T47D (cell line): ENCODE results near the gene RPP40.

Source experiments
- DNase-seq, 2 experiments: peaks; one replicate each; pipeline versions ENCODE4 v3.0.0 to v3.0.0-alpha.2; 2011 to 2012; ENCODE audit warnings: low read depth in 1 of 2, low spot score in 1 of 2
- JUND ChIP-seq: IDR thresholded peaks from 2 replicates; pipeline ENCODE4 v1.6.1; 2012; ENCODE audit warnings: low read depth
- in situ Hi-C: cut with HindIII; loops from 2 replicates; pipeline ENCODE4 v1.10.0; 2016; ENCODE audit warnings: low sequenced_read_pairs, low pct_unique_long_range_greater_than_20kb

Gene RPP40

DNA sequence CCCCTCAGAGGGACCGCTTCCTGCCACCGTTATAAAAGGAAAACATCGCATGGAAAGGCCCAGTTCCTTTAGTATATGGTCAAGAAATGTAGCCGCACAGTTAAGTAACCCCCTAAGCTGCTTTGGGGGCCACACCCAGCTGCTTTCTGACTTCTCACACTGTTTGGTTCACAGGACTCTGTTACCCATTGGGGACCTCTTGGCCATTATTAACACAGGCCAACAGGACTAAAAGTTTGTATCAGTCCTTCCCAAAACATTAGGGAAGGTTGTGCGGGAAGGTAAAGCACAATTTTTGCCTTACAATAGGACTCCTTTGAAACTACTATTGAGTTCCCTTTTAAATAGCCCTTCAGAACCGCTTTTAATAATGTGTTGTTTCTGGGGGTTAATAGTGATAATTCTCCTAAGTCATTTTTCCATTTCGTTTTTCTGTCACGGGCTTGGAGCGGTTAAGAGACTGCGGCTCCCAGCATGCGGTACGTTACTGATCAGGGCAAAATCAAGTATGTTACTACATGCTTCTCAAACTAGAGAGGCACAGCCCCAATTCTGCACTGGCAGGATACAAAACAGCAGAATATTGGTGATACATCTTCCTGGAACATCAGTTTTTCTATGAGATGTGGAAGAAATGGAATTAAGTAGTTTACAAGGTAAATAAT is 668 bp upstream of the RPP40 start:
- DNase-seq: no peak
- no peak for TF ChIP-seq JUND
- in situ Hi-C loops: no loop called here

DNA sequence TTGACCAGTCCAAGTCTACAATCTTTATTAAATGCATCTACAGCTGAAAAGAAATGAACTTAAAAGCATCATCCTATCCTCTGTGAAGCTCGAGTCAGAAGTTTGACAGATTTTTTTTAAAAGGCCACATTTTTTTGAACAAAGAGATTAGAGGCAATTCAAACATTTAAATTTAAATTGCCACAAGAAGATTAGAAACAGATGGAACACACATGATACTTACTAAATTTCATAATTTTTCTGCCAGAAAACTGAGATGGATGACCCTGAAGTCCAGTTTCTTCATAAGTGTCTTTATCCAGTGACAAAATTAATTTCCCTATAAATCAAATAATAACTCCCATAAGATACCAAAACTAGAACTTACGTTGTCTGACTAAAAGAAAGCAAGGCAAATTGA is 4.3 kb downstream of the RPP40 start:
- no peak for DNase-seq
- in situ Hi-C loops: no loop called here
- TF ChIP-seq JUND: no peak

DNA sequence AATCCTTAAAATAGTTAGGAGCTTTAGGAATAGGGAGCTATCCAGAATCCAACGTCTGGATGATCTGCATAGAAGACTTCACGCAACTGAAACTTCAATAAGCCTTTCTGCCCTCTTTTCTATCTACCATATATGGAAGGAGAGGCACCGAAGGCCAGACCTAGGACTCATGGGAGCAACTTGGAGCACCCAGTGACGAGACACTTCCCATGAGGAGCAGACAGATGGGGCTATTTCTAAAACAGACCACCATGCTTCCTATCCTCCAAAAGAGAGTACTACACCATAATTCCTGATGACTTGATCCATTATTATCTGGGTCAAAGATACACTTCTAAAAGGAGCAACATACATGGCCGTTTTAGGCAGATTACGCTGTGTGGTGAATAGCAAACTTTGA is 6.0 kb downstream of the RPP40 start:
- TF ChIP-seq JUND: no peak
- in situ Hi-C loops: no loop called here
- no peak for DNase-seq

DNA sequence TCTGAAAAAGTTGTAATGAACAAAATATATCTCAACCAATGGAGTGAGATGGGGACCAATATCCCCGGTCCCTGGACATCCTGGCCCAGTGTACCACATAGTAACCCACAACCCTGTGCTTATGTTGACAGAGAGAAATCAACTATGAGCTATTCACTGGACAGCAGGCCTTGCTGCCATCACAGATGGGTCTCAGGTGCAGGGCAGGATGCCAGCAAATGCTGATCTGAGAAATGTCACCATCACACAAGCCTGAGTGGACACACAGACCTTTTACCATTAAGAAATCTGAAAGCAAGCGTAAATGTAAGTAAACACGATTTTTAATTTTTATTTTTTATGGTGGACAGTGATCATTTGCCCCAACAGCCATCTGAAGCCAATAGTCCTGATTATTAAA is 9.1 kb downstream of the RPP40 start:
- no peak for DNase-seq
- no peak for TF ChIP-seq JUND
- in situ Hi-C loops: no loop called here

DNA sequence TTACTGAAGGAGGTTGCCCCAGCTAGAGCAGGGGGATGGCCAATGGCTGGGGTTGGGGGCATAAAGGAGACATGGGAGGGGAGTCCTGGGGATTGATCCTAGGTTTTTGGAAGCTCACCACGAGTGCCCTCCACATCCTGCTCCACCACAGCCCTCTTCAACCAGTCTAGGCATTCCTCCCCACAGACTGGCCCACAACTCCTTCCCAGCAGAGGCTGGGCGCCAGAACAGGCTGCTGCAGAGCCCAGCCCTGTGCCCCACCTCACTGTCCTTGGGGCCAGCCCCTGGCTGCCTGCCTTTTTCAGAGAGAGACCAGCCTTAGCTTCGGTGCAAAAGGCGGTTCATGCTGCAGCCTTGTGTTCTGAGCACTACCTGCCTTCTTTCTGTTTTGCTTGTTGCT is 16.4 kb downstream of the RPP40 start:
- in situ Hi-C loops: no loop called here
- TF ChIP-seq JUND: no peak
- DNase-seq: no peak

DNA sequence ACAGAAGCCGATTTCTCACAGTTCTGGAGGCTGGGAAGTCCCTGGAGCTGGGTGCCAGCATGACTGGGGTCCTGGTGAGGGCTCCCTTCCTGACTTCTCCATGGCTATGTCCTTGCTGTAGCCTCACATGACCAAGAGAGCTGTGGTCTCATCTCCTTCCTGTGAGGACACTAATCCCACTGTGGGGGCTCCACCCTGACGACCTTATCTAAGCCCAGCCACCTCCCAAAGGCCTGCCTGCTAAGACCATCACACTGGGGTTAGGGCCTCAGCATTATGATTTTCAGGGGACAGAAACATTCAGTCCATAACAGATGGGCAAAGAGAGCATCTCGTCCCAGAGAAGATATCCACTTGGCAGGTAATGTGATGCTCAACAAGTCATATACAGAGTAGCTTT is 16.8 kb downstream of the RPP40 start:
- no peak for TF ChIP-seq JUND

DNA sequence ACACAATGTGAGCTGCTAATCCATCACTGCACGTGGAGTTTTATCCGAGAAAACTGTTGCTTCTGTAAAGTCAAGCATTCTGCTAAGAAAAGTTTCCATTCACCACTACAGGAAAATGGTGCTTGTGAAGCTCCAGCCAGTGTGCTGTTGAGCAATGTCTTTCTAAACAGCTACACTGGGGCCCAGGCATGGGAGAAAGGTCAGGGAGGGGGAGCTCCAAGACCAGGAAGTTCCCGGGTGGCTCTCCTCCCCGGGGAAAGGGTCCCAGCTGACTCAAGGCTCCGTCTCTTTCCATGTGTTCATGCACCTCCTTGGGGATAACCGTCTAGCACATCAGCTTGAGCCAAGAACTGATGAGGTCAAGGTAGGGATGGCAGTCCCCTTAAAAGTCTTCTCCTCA is 20.5 kb downstream of the RPP40 start:
- no peak for TF ChIP-seq JUND

More for the DNA sequence above, 16.8 kb downstream of the RPP40 start:
- DNase-seq: no peak
- in situ Hi-C loops: no loop called here

DNA sequence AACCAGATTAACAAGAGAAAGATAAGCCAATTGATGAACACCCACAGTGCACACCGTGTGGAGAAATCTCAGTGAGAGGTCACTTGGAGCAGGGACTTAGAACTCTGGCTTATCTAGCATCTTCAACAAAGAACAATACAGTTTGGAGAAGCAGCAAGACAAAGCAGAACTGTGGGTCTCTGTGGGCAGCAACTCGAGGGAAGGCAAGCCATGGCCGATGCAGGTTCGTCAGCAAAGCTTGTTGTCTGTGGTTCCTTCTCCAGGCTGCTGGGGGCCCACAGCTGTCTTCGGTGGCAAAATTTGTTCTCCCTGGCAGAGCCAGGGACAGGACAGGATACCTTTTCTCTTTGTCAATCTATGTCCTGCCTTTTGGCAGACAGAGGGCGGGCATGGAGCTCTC is 22.1 kb downstream of the RPP40 start:
- DNase-seq: no peak
- no peak for TF ChIP-seq JUND
- in situ Hi-C loops: no loop called here

More for the DNA sequence above, 20.5 kb downstream of the RPP40 start:
- no peak for DNase-seq
- in situ Hi-C loops: no loop called here

DNA sequence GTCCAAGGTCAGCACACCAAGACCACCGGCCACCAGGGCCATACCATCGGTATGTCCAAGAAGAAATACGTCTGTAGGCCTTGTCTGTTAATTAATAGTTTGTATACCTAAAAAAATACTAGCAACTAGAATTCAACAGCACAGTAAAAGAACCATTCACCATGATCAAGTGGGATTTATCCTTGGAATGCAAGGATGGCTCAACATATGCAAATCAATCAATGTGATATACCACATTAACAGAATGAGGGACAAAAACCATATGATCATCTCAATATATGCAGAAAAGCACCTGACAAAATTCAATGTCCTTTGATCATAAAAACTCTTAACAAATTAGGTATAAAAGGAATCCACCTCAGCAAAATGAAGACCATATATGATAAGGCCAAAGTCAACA is 24.4 kb downstream of the RPP40 start:
- in situ Hi-C loops: no loop called here
- DNase-seq: no peak
- no peak for TF ChIP-seq JUND

DNA sequence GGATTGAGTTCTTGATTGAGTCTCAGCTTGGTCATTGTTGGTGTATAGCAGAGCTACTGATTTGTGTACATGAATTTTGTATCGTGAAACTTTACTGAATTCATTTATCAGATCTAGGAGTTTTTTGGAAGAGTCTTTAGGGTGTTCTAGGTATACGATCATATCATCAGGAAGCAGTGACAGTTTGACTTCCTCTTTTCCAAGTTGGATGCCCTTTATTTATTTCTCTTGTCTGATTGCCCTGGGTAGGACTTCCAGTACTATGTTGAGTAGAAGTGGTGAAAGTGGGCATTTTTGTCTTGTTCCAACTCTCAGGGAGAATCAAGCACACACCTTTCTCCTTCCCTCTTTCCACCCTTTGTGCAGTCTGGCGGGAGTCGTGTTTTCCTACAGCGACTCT is 26.4 kb downstream of the RPP40 start:
- no peak for TF ChIP-seq JUND
- in situ Hi-C loops: no loop called here
- DNase-seq: no peak

DNA sequence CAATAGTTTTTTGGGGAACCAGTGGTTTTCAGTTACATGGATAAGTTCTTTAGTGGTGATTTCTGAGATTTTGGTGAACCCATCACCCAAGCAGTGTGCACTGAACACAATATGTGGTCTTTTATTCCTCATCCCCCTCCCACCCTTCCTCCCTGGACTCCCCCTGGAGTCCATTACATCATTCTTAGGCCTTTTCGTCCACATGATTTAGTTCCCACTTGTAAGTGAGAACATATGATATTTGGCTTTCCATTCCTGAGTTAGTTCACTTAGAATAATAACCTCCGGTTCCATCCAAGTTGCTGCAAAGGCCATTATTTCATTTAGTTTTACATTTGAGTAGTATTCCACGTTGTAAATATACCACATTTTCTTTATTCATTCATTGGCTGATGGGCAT is 28.3 kb downstream of the RPP40 start:
- in situ Hi-C loops: no loop called here
- no peak for TF ChIP-seq JUND
- no peak for DNase-seq

DNA sequence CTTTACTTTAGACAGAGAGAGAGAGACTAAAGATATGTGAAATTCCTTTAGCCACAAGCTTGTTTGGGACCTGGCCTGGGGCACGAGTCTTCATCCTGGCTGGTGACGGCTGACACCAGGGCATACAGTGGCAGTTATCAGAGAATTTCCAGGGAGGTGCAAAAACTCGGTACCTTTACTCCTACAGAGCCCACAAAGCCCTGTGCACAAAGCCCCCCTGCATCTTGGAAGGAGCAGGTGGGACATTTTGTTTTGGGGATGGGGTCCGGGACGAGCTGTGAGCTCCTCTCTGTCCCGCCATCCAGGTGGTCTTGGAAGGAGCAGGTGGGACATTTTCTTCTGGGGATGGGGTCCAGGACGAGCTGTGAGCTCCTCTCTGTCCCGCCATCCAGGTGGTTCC is 28.9 kb downstream of the RPP40 start:
- TF ChIP-seq JUND: no peak
- DNase-seq: no peak
- in situ Hi-C loops: no loop called here

DNA sequence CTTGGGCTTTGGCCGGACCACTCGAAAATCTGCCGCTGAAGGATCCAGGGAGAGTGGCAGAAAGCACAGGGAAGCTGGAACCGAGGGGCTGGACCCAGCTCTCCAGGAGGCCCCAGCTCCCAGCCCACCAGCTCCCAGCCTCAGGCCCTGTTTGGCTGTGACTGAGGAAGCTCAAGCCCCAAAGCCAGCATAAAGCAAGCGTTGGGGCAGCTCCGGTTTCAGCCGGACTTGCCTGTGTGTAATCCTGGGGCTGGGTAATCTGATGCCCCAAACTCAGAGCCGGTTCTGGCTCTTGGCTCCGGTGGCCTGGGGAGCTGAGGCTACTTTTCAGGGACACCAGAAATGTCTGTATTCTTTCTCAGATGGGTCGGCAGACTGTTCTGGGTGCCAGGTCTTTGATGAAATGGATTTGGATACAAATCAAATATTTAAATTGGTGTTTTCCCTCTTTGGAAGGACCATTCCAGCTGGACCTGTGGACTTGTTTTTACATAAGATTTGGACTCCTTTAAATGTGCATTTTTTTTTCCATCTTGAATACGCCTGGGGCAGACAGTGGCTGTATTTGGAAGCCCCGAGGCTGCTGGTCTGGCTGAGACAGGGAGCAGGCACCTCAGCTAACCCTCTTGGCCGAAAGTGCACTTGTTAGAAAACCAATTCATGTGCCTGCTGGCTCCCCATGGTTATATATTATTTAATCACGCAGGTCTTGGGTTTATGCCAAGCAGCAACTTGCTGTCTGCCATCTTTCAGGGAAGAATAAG is 29.7 kb downstream of the RPP40 start:
- peak in 1 of 2 experiments; percentile 80 for DNase-seq
- no peak for TF ChIP-seq JUND
- in situ Hi-C loops: no loop called here
